Heart right ventricle (tissue), 12 donors: ENCODE results near the gene OR2Z1. TPM values are rescaled to one million over a fixed set of nuclear protein-coding genes. Genes with fewer than 3 reads are reported as not detected.

ENCODE experiments used
- polyA plus RNA-seq, 2 donors: library from polyadenylated mRNA; stranded (reverse); fragments of 200-250 nt; gene quantifications; one replicate each; pipeline ENCODE4 v1.2.3, GENCODE V29; 2013
- total RNA-seq, 10 donors: library from RNA; stranded (reverse); fragmentation: NEBNext Ultra II Directional in 3 of 10; extraction: Animal tissue kit (Norgen Biotek cat#: 25700) in 3 of 10; gene quantifications; one replicate each; pipeline versions ENCODE4 v1.2.1 to v1.2.4, GENCODE V29; 2021 to 2023
- donor health status: ischemic (EF 13 %, LVEDD 7.1; RV severe dilation, severe dysfunction).
- donor health status: healthy with polysubstance abuse.
- donor health status: DM: no; HTN: yes; CAD: no.
- donor health status: DM: no; HTN: no; CAD: no.
- donor health status: ischemic (EF 25% LVEDD 6.9; RV normal size, moderate dysfunction).
- donor health status: ischemic (EF 25% LVEDD 5.7; RV mildly dilated, moderate dysfunction).
- donor health status: healthy.
- donor health status: nonischemic (EF 11% LVEDD 7.7; RV severe dilation, severe dysfunction).
- donor health status: DM: yes; HTN: yes; CAD: no.
- donor health status: PGD.
- donor health status: ischemic (EF 29% LVEDD 5.4; RV normal size, mild dysfunction).
- donor health status: nonischemic (EF 23%, LVEDD 6.1; RV moderate dilation, normal function).

OR2Z1 gene
- total and polyA plus RNA-seq, 12 donors: not detected

Other genes with a start within 250 kb of the OR2Z1 start
- 1 to 10 TPM in 2 of 10 donors, under 1 TPM in 8; 0.28 to 3.2 (median 0.52) TPM for gene PRAM1, start 219.0 kb upstream of the OR2Z1 start, total RNA-seq
- gene PRAM1, start 219.0 kb upstream of the OR2Z1 start, polyA plus RNA-seq: under 1 TPM; 0.36 to 0.66 TPM
- gene ZNF414, start 207.5 kb upstream of the OR2Z1 start, total RNA-seq: 10 to 100 TPM; 11.7 to 20.9 (median 17.1) TPM
- gene ZNF414, start 207.5 kb upstream of the OR2Z1 start, polyA plus RNA-seq: 10 to 100 TPM; 19.7 to 34.3 TPM
- gene MYO1F, start 144.2 kb upstream of the OR2Z1 start, total RNA-seq: 10 to 100 TPM in 2 of 10 donors, 1 to 10 TPM in 8; 2.0 to 25.7 (median 6.5) TPM
- gene MYO1F, start 144.2 kb upstream of the OR2Z1 start, polyA plus RNA-seq: 1 to 10 TPM; 2.6 to 7.7 TPM
- gene ADAMTS10, start 110.9 kb upstream of the OR2Z1 start, total RNA-seq: 10 to 100 TPM in 4 of 10 donors, 1 to 10 TPM in 6; 2.7 to 12.6 (median 7.1) TPM
- gene ADAMTS10, start 110.9 kb upstream of the OR2Z1 start, polyA plus RNA-seq: 10 to 100 TPM in 1 of 2 donors, 1 to 10 TPM in 1; 9.1 to 34.5 TPM
- gene NFILZ, start 91.0 kb upstream of the OR2Z1 start, total RNA-seq: not detected
- not detected for gene NFILZ, start 91.0 kb upstream of the OR2Z1 start, polyA plus RNA-seq
- gene ACTL9, start 22.8 kb upstream of the OR2Z1 start, total RNA-seq: not detected
- gene ACTL9, start 22.8 kb upstream of the OR2Z1 start, polyA plus RNA-seq: not detected
- 10 to 100 TPM in 8 of 10 donors, 1 to 10 TPM in 2; 8.3 to 14.3 (median 11.8) TPM for gene ZNF558, start 110.7 kb downstream of the OR2Z1 start, total RNA-seq
- 10 to 100 TPM in 1 of 2 donors, 1 to 10 TPM in 1; 8.3 to 11.2 TPM for gene ZNF558, start 110.7 kb downstream of the OR2Z1 start, polyA plus RNA-seq
- gene MBD3L1, start 110.7 kb downstream of the OR2Z1 start, total RNA-seq: not detected
- not detected for gene MBD3L1, start 110.7 kb downstream of the OR2Z1 start, polyA plus RNA-seq